Mucosa of rectum (tissue), 2 donors: ENCODE results near the gene GPR32.

Source experiments
- H3K27ac ChIP-seq, 2 donors: one replicate each; pipeline ENCODE4 v1.7.0; 2013; ENCODE audit warnings: inconsistent platforms in 2 of 2, low read depth in 2 of 2, low read length in 2 of 2
- H3K27me3 ChIP-seq, 2 donors: one replicate each; pipeline ENCODE4 v1.7.0; 2013; ENCODE audit warnings: low read length in 2 of 2; ENCODE audit not compliant: control insufficient read depth in 2 of 2, insufficient read depth in 2 of 2
- H3K36me3 ChIP-seq, 2 donors: one replicate each; pipeline ENCODE4 v1.7.0; 2013; ENCODE audit warnings: low read length in 2 of 2; ENCODE audit not compliant: control insufficient read depth in 2 of 2, insufficient read depth in 2 of 2
- H3K4me1 ChIP-seq, 2 donors: one replicate each; pipeline ENCODE4 v1.7.0; 2013; ENCODE audit warnings: low read length in 2 of 2, mild to moderate bottlenecking in 1 of 2; ENCODE audit not compliant: control insufficient read depth in 2 of 2, insufficient read depth in 2 of 2
- H3K4me3 ChIP-seq, 2 donors: one replicate each; pipeline ENCODE4 v1.7.0; 2013; ENCODE audit warnings: low read length in 2 of 2
- H3K9ac ChIP-seq, 2 donors: one replicate each; pipeline ENCODE4 v1.7.0; 2013; ENCODE audit warnings: low read length in 2 of 2, low read depth in 1 of 2, mild to moderate bottlenecking in 1 of 2
- H3K9me3 ChIP-seq, 2 donors: one replicate each; pipeline ENCODE4 v1.7.0; 2013; ENCODE audit warnings: low read length in 2 of 2; ENCODE audit not compliant: control insufficient read depth in 2 of 2
- donor health status: healthy.
- donor health status: Normal muscosa, but diverticular disease.

The GPR32 gene

GRCh38 chr19:50793558-50794065 is 23.3 kb downstream of the GPR32 start:
- Histone ChIP-seq H3K27ac (no peak overlapping the region), H3K9ac (no peak overlapping the region), H3K27me3 (peaks cover 0 to 6% of the 10 kb centered on the region in 2 donors), H3K4me1 (peaks cover 0 to 5% of the 10 kb centered on the region in 2 donors), H3K36me3 (peaks cover 10 to 14% of the 10 kb centered on the region in 2 donors), H3K9me3 (no peaks in the 10 kb centered on the region), H3K4me3 (no peak overlapping the region)

- Histone ChIP-seq H3K9me3 (no peaks in the 10 kb centered on the region), H3K27ac (no peak overlapping the region), H3K27me3 (peaks cover 0 to 6% of the 10 kb centered on the region in 2 donors), H3K9ac (no peak overlapping the region), H3K36me3 (peaks cover 15 to 19% of the 10 kb centered on the region in 2 donors), H3K4me3 (no peak overlapping the region), H3K4me1 (peaks cover 0 to 5% of the 10 kb centered on the region in 2 donors)
Observed at GRCh38 chr19:50794074-50794875, 24.0 kb downstream of the GPR32 start.

- peaks cover 0 to 6% of the 10 kb centered on the region in 2 donors for H3K27me3 ChIP-seq
- H3K36me3 ChIP-seq, result peaks cover 16 to 21% of the 10 kb centered on the region in 2 donors
- H3K27ac ChIP-seq, result no peak overlapping the region
- H3K4me3 ChIP-seq, result no peak overlapping the region
- peaks cover 0 to 5% of the 10 kb centered on the region in 2 donors for H3K4me1 ChIP-seq
- no peaks in the 10 kb centered on the region for H3K9me3 ChIP-seq
- no peak overlapping the region for H3K9ac ChIP-seq
Observed at GRCh38 chr19:50794876-50795663, 24.8 kb downstream of the GPR32 start.

GRCh38 chr19:50795664-50796073 is 25.4 kb downstream of the GPR32 start:
- Histone ChIP-seq H3K27me3 (peaks cover 0 to 6% of the 10 kb centered on the region in 2 donors), H3K9me3 (no peaks in the 10 kb centered on the region), H3K9ac (no peak overlapping the region), H3K4me3 (no peak overlapping the region), H3K36me3 (peaks cover 16 to 22% of the 10 kb centered on the region in 2 donors), H3K4me1 (peaks cover 0 to 5% of the 10 kb centered on the region in 2 donors), H3K27ac (no peak overlapping the region)

GRCh38 chr19:50796128-50796633 is 25.9 kb downstream of the GPR32 start:
- Histone ChIP-seq H3K27ac (no peak overlapping the region), H3K9ac (no peak overlapping the region), H3K4me1 (peaks cover 0 to 5% of the 10 kb centered on the region in 2 donors), H3K27me3 (peaks cover 0 to 6% of the 10 kb centered on the region in 2 donors), H3K36me3 (peaks cover 17 to 26% of the 10 kb centered on the region in 2 donors), H3K4me3 (no peak overlapping the region), H3K9me3 (no peaks in the 10 kb centered on the region)

GRCh38 chr19:50796634-50797428 is 26.6 kb downstream of the GPR32 start:
- peaks cover 0 to 5% of the 10 kb centered on the region in 2 donors for H3K27me3 ChIP-seq
- no peak overlapping the region for H3K4me3 ChIP-seq
- no peak overlapping the region for H3K9ac ChIP-seq
- no peaks in the 10 kb centered on the region for H3K9me3 ChIP-seq
- peaks cover 0 to 5% of the 10 kb centered on the region in 2 donors for H3K4me1 ChIP-seq
- H3K36me3 ChIP-seq, result peaks cover 19 to 26% of the 10 kb centered on the region in 2 donors
- H3K27ac ChIP-seq, result no peak overlapping the region

GRCh38 chr19:50797429-50797780 is 27.1 kb downstream of the GPR32 start:
- Histone ChIP-seq H3K4me3 (no peak overlapping the region), H3K27ac (no peak overlapping the region), H3K36me3 (peaks cover 19 to 29% of the 10 kb centered on the region in 2 donors), H3K4me1 (peaks cover 0 to 9% of the 10 kb centered on the region in 2 donors), H3K9me3 (no peaks in the 10 kb centered on the region), H3K27me3 (no peaks in the 10 kb centered on the region), H3K9ac (no peak overlapping the region)

GRCh38 chr19:50797781-50798658 is 27.8 kb downstream of the GPR32 start:
- Histone ChIP-seq H3K4me1 (peaks cover 3 to 16% of the 10 kb centered on the region in 2 donors), H3K9ac (no peak overlapping the region), H3K36me3 (peaks cover 19 to 29% of the 10 kb centered on the region in 2 donors), H3K27ac (no peak overlapping the region), H3K27me3 (no peaks in the 10 kb centered on the region), H3K9me3 (no peaks in the 10 kb centered on the region), H3K4me3 (no peak overlapping the region)
